Neural cell (in vitro differentiated cells): Measurements from ENCODE around the gene SPINT1. TPM values are rescaled to one million over a fixed set of nuclear protein-coding genes. Genes with fewer than 3 reads are reported as not detected.

Source experiments
- H2AFZ ChIP-seq: fragments of 200-600, 300-800 bp; sonication (generic), shearing (Covaris generic); 2 replicates; pipeline ENCODE4 v1.6.0; 2014; ENCODE audit warnings: low read depth, mild to moderate bottlenecking, antibody characterized with exemption, low read length, moderate library complexity
- H3F3A ChIP-seq: fragments of 200-600 bp; shearing (Covaris generic); 2 replicates; pipeline ENCODE4 v1.6.1; 2016; ENCODE audit warnings: mild to moderate bottlenecking, moderate library complexity, mixed read lengths, antibody characterized with exemption, low read length; ENCODE audit not compliant: insufficient read depth, poor library complexity, severe bottlenecking
- H3K27ac ChIP-seq: fragments of 200-600, 300-800 bp; sonication (generic), shearing (Covaris generic); 2 replicates; pipeline ENCODE4 v1.5.1; 2014; ENCODE audit warnings: mild to moderate bottlenecking, low read length, moderate library complexity
- H3K27me3 ChIP-seq: fragments of 300-800, 200-600 bp; sonication (generic), shearing (Covaris generic); 2 replicates; pipeline ENCODE4 v1.6.0; 2014; ENCODE audit warnings: mild to moderate bottlenecking, low read depth, low read length, moderate library complexity; ENCODE audit not compliant: insufficient read depth
- H3K36me3 ChIP-seq: fragments of 300-800, 200-600 bp; sonication (generic), shearing (Covaris generic); 2 replicates; pipeline ENCODE4 v1.5.1; 2014; ENCODE audit warnings: mild to moderate bottlenecking, antibody characterized with exemption, low read length, moderate library complexity; ENCODE audit not compliant: insufficient read depth
- H3K4me2 ChIP-seq: fragments of 300-800, 200-600 bp; sonication (generic), shearing (Covaris generic); 2 replicates; pipeline ENCODE4 v1.6.0; 2014; ENCODE audit warnings: mild to moderate bottlenecking, low read length
- H3K4me3 ChIP-seq: fragments of 300-800, 200-600 bp; sonication (generic), shearing (Covaris generic); 2 replicates; pipeline ENCODE4 v1.5.1; 2014; ENCODE audit warnings: mild to moderate bottlenecking, low read length, moderate library complexity
- H3K79me2 ChIP-seq: fragments of 200-600 bp; shearing (Covaris generic); replicated peaks from 2 replicates; pipeline ENCODE4 v1.6.0; 2014; ENCODE audit warnings: mild to moderate bottlenecking, low read length, moderate library complexity; ENCODE audit not compliant: insufficient read depth
- H3K9ac ChIP-seq: fragments of 300-800, 200-600 bp; sonication (generic), shearing (Covaris generic); 2 replicates; pipeline ENCODE4 v1.6.1; 2016; ENCODE audit warnings: mild to moderate bottlenecking, low read length, mixed read lengths
- H3K9me2 ChIP-seq: fragments of 200-600 bp; shearing (Covaris generic); 2 replicates; pipeline ENCODE4 v1.6.1; 2016; ENCODE audit warnings: mild to moderate bottlenecking, low read length, mixed read lengths; ENCODE audit not compliant: insufficient read depth
- H3K9me3 ChIP-seq: fragments of 200-600, 300-800 bp; sonication (generic), shearing (Covaris generic); 2 replicates; pipeline ENCODE4 v1.6.1; 2016; ENCODE audit warnings: mild to moderate bottlenecking, mixed run types, low read length, moderate library complexity, mixed read lengths
- H4K20me1 ChIP-seq: fragments of 200-600 bp; shearing (Covaris generic); 2 replicates; pipeline ENCODE4 v1.6.1; 2016; ENCODE audit warnings: mild to moderate bottlenecking, mixed run types; ENCODE audit not compliant: insufficient read depth
- EP300 ChIP-seq: fragments of 450-650 bp; conservative IDR thresholded peaks from 2 replicates; pipeline ENCODE4 v1.6.1; 2014; ENCODE audit warnings: antibody characterized with exemption, mild to moderate bottlenecking, moderate library complexity; ENCODE audit not compliant: poor library complexity, severe bottlenecking
- EZH2 ChIP-seq: fragments of 200-600, 300-800 bp; shearing (Covaris generic), sonication (generic); IDR thresholded peaks from 2 replicates; pipeline ENCODE4 v1.6.1; 2014; ENCODE audit warnings: antibody characterized with exemption, low read length, borderline replicate concordance, mild to moderate bottlenecking; ENCODE audit not compliant: insufficient read depth, poor library complexity, severe bottlenecking
- MXI1 ChIP-seq: fragments of 450-650 bp; conservative IDR thresholded peaks from 2 replicates; pipeline ENCODE4 v1.6.1; 2014; ENCODE audit warnings: antibody characterized with exemption, mild to moderate bottlenecking; ENCODE audit not compliant: poor library complexity, severe bottlenecking
- POLR2AphosphoS5 ChIP-seq: IDR thresholded peaks from 2 replicates; pipeline ENCODE4 v1.6.1; 2012
- RAD21 ChIP-seq: fragments of 450-650 bp; conservative IDR thresholded peaks from 2 replicates; pipeline ENCODE4 v1.6.1; 2014; ENCODE audit warnings: antibody characterized with exemption, mild to moderate bottlenecking, moderate library complexity
- SMC3 ChIP-seq: fragments of 450-650 bp; conservative IDR thresholded peaks from 2 replicates; pipeline ENCODE4 v1.6.1; 2014; ENCODE audit warnings: antibody characterized with exemption, mild to moderate bottlenecking, moderate library complexity; ENCODE audit not compliant: poor library complexity
- TAF1 ChIP-seq: IDR thresholded peaks from 2 replicates; pipeline ENCODE4 v1.6.1; 2012; ENCODE audit warnings: low read depth
- polyA plus RNA-seq: library from polyadenylated mRNA; depleted of rRNA; stranded (reverse); fragments of >200 nt; gene quantifications from 2 replicates; pipeline ENCODE4 v1.2.3, GENCODE V29; 2014
- TF ChIP-seq, protein P1 (sequence below): fragments of 450-650 bp; IDR thresholded peaks from 2 replicates; pipeline ENCODE4 v1.5.1; 2014; ENCODE audit warnings: antibody characterized with exemption, mild to moderate bottlenecking, moderate library complexity; ENCODE audit not compliant: poor library complexity, severe bottlenecking
- TF ChIP-seq, protein P2 (sequence below): IDR thresholded peaks from 2 replicates; pipeline ENCODE4 v1.6.1; 2012; ENCODE audit warnings: borderline replicate concordance

SPINT1 gene
- polyA plus RNA-seq, 1 donor from 2014 or later, result 0.68 TPM

DNA sequence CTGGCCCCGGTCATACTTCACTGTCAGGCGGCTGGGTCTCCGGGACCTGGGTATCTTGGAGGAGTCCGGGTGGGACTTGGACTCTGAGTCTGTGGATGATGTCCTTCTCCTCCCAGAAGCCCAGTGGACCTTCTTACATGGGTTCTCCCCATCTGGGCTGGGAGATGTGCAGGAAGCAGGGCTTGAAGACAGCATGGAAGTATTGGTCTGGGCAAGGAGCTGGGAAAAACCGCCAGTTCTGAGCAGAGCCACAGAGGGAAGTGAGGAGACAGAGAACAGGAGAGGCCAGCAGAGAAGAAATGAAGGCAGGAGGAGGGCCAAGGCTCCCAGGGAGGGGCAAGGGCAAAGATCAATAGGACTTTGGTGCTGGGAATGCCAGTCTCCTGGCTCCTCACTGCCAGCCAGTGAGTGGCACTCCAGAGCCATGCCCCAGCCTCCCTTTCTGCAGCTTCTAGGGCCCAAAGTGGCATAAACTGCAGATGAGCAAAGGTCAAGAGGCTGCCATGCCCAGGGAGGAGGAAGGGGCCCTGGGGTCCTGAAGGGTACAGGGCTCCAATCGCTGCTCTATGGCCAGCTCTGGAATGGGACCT lies 15.3 kb upstream of the SPINT1 start, which contains the start of gene PPP1R14D:
Gene PPP1R14D, minus strand, starts transcription at position 262 of the 590 bp plus-strand sequence. Its CDS starts 67 bp downstream, at position 195.
- H3K27me3 ChIP-seq, result no peaks in the 10 kb centered on the region
- TF ChIP-seq SMC3, result no peak
- no peak for TF ChIP-seq EP300
- no peak within 1 kb of the TSS for H2AFZ ChIP-seq
- no peak within 1 kb of the TSS for H3K4me3 ChIP-seq
- H3K9me3 ChIP-seq, result no peaks in the 10 kb centered on the region
- H4K20me1 ChIP-seq, result no peaks in the 10 kb centered on the region
- H3K36me3 ChIP-seq, result no peaks in the 10 kb centered on the region
- H3K79me2 ChIP-seq, result no peaks in the 10 kb centered on the region
- H3F3A ChIP-seq, result no peaks in the 10 kb centered on the region
- no peaks in the 10 kb centered on the region for H3K9me2 ChIP-seq
- H3K27ac ChIP-seq, result no peak within 1 kb of the TSS
- H3K9ac ChIP-seq, result no peak within 1 kb of the TSS
- no peak within 1 kb of the TSS for H3K4me2 ChIP-seq

DNA sequence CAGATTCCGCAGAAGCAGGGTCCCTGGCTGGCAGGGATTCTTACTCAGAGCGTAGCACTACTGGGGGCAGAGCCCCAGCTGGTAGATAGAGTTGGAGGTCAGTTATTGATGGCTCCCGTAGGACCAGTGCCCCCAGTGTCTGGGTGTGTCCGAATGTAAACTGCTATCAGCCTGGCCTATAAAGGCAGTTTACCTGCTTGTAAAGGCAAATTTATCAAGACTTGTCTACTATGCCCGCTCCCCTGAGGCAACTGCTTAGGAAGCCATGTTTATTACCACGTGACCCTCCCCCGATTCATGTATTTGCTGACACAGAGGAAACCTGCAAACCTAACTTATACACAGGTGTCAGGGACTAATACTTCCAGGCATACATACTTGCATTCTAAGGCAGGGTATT lies 14.7 kb upstream of the SPINT1 start:
- H3F3A ChIP-seq, result no peaks in the 10 kb centered on the region
- no peaks in the 10 kb centered on the region for H3K9me3 ChIP-seq
- H3K4me2 ChIP-seq, result no peak overlapping the region
- no peaks in the 10 kb centered on the region for H4K20me1 ChIP-seq
- H3K36me3 ChIP-seq, result no peaks in the 10 kb centered on the region
- no peaks in the 10 kb centered on the region for H3K27me3 ChIP-seq
- H3K9ac ChIP-seq, result no peak overlapping the region
- H3K4me3 ChIP-seq, result no peak overlapping the region
- no peak overlapping the region for H3K27ac ChIP-seq
- TF ChIP-seq EZH2 (no peak), RAD21 (no peak), POLR2AphosphoS5 (no peak), EP300 (no peak)
- TF ChIP-seq, protein P1, sequence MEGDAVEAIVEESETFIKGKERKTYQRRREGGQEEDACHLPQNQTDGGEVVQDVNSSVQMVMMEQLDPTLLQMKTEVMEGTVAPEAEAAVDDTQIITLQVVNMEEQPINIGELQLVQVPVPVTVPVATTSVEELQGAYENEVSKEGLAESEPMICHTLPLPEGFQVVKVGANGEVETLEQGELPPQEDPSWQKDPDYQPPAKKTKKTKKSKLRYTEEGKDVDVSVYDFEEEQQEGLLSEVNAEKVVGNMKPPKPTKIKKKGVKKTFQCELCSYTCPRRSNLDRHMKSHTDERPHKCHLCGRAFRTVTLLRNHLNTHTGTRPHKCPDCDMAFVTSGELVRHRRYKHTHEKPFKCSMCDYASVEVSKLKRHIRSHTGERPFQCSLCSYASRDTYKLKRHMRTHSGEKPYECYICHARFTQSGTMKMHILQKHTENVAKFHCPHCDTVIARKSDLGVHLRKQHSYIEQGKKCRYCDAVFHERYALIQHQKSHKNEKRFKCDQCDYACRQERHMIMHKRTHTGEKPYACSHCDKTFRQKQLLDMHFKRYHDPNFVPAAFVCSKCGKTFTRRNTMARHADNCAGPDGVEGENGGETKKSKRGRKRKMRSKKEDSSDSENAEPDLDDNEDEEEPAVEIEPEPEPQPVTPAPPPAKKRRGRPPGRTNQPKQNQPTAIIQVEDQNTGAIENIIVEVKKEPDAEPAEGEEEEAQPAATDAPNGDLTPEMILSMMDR, result no peak
- TF ChIP-seq, protein P2, sequence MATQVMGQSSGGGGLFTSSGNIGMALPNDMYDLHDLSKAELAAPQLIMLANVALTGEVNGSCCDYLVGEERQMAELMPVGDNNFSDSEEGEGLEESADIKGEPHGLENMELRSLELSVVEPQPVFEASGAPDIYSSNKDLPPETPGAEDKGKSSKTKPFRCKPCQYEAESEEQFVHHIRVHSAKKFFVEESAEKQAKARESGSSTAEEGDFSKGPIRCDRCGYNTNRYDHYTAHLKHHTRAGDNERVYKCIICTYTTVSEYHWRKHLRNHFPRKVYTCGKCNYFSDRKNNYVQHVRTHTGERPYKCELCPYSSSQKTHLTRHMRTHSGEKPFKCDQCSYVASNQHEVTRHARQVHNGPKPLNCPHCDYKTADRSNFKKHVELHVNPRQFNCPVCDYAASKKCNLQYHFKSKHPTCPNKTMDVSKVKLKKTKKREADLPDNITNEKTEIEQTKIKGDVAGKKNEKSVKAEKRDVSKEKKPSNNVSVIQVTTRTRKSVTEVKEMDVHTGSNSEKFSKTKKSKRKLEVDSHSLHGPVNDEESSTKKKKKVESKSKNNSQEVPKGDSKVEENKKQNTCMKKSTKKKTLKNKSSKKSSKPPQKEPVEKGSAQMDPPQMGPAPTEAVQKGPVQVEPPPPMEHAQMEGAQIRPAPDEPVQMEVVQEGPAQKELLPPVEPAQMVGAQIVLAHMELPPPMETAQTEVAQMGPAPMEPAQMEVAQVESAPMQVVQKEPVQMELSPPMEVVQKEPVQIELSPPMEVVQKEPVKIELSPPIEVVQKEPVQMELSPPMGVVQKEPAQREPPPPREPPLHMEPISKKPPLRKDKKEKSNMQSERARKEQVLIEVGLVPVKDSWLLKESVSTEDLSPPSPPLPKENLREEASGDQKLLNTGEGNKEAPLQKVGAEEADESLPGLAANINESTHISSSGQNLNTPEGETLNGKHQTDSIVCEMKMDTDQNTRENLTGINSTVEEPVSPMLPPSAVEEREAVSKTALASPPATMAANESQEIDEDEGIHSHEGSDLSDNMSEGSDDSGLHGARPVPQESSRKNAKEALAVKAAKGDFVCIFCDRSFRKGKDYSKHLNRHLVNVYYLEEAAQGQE, result no peak
- no peak overlapping the region for H2AFZ ChIP-seq
- H3K9me2 ChIP-seq, result no peaks in the 10 kb centered on the region
- no peaks in the 10 kb centered on the region for H3K79me2 ChIP-seq

DNA sequence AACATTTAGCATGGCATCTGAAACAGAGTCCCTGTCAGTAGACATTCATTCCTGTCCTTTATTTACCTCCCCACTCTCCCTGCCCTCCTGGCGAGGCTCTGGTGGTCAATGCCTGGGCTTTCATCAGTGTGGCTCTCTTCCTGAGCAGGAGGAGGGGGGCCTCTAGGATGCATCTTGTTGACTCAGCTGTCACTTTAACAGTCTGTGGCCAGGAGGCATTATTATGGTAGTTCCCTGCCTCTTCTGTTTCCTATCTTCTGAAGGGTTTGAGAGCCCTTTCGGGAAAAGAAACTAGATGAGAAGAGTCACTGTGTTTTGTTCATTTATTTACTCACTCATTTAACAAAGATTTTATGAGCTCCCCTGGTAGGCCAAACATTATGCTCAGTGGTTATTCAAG lies 13.0 kb upstream of the SPINT1 start:
- no peak overlapping the region for H3K27ac ChIP-seq
- no peaks in the 10 kb centered on the region for H3K79me2 ChIP-seq
- no peak overlapping the region for H3K4me3 ChIP-seq
- H3F3A ChIP-seq, result no peaks in the 10 kb centered on the region
- H3K9me3 ChIP-seq, result no peaks in the 10 kb centered on the region
- TF ChIP-seq SMC3 (no peak), RAD21 (no peak), POLR2AphosphoS5 (no peak), MXI1 (no peak), TAF1 (no peak), EZH2 (no peak), EP300 (no peak)
- TF ChIP-seq, protein P2, result no peak
- TF ChIP-seq, protein P1, result no peak
- no peak overlapping the region for H3K9ac ChIP-seq
- H3K27me3 ChIP-seq, result no peaks in the 10 kb centered on the region
- no peaks in the 10 kb centered on the region for H3K36me3 ChIP-seq
- H2AFZ ChIP-seq, result no peak overlapping the region
- no peaks in the 10 kb centered on the region for H3K9me2 ChIP-seq
- no peak overlapping the region for H3K4me2 ChIP-seq
- H4K20me1 ChIP-seq, result no peaks in the 10 kb centered on the region
